GM12878 (cell line): ENCODE data around the gene SMG6. TPM values are rescaled to one million over a fixed set of nuclear protein-coding genes. Genes with fewer than 3 reads are reported as not detected.

Experiments
- ATAC-seq: fragments of 200-7000 bp; cut with Tn5 transposase; 3 replicates; pipeline ENCODE4 v1.9.1; 2020; ENCODE audit warnings: mild to moderate bottlenecking, moderate library complexity
- BruUV-seq: library from RNA; stranded (reverse); fragments of 400-500 nt; replicated peaks from 2 replicates; lab custom pipeline; 2021; lab: Mats Ljungman, UMichigan
- CTCF ChIA-PET: fragments of 300-600 bp; sonication (Branson Sonifier 250); formaldehyde crosslinking; extraction: SDS; loops from one replicate; lab custom pipeline; 2021; ENCODE audit warnings: inconsistent platforms; lab: Yijun Ruan, JAX
- POLR2A ChIA-PET: fragments of 350-600 bp; formaldehyde crosslinking; extraction: SDS; loops from one replicate; lab custom pipeline; 2021; ENCODE audit warnings: inconsistent platforms; lab: Charles Lee
- RAD21 ChIA-PET: fragments of 300-600 bp; sonication (Branson Sonifier 250); formaldehyde crosslinking; loops from one replicate; lab custom pipeline; 2023; ENCODE audit warnings: antibody characterized with exemption; ENCODE audit not compliant: unreplicated experiment; lab: Charles Lee
- SMC1A ChIA-PET: fragments of 300-600 bp; sonication (Branson Sonifier 250); formaldehyde crosslinking; loops from one replicate; lab custom pipeline; 2023; ENCODE audit not compliant: unreplicated experiment, uncharacterized antibody; lab: Charles Lee
- DNase-seq: peaks from one replicate; pipeline ENCODE4 v3.0.0-alpha.2; 2011; ENCODE audit warnings: low read depth, low spot score
- FAIRE-seq: peaks from 3 replicates; lab custom pipeline; 2011; peaks lifted over from hg19 to GRCh38; lab: Jason Lieb, UNC
- H2AFZ ChIP-seq: 2 replicates; pipeline ENCODE4 v1.6.0; 2011; ENCODE audit warnings: low read depth, low read length, control low read depth; ENCODE audit not compliant: control insufficient read depth
- H3K27ac ChIP-seq: 2 replicates; pipeline ENCODE4 v1.5.1; 2011; ENCODE audit warnings: control low read depth; ENCODE audit not compliant: control insufficient read depth, insufficient read depth
- H3K27me3 ChIP-seq, 2 experiments: replicated peaks in 1 of 2; 2 replicates each; pipeline versions ENCODE4 v1.6.0 to v1.6.1; 2011; ENCODE audit warnings: low read length in 1 of 2; ENCODE audit not compliant: control insufficient read depth in 2 of 2, insufficient read depth in 2 of 2
- H3K36me3 ChIP-seq, 2 experiments: 2 replicates each; pipeline ENCODE4 v1.5.1; 2011; ENCODE audit warnings: low read length in 1 of 2; ENCODE audit not compliant: control insufficient read depth in 2 of 2, insufficient read depth in 2 of 2
- H3K4me1 ChIP-seq: 2 replicates; pipeline ENCODE4 v1.6.1; 2011; ENCODE audit warnings: mild to moderate bottlenecking, low read length, moderate library complexity, mixed read lengths; ENCODE audit not compliant: control insufficient read depth, insufficient read depth
- H3K4me2 ChIP-seq: 2 replicates; pipeline ENCODE4 v1.6.0; 2011; ENCODE audit warnings: control low read depth; ENCODE audit not compliant: control insufficient read depth, insufficient read depth
- H3K4me3 ChIP-seq: fragments of 200-600 bp; sonication (generic); 2 replicates; pipeline ENCODE4 v1.5.1; 2016
- H3K79me2 ChIP-seq: 2 replicates; pipeline ENCODE4 v1.6.0; 2011; ENCODE audit warnings: low read length; ENCODE audit not compliant: control insufficient read depth, insufficient read depth
- H3K9ac ChIP-seq: 2 replicates; pipeline ENCODE4 v1.8.0; 2011; ENCODE audit warnings: low read length, control low read depth, mixed read lengths; ENCODE audit not compliant: control insufficient read depth, insufficient read depth
- H3K9me3 ChIP-seq: replicated peaks from 3 replicates; pipeline ENCODE4 v1.5.1; 2011; ENCODE audit warnings: mild to moderate bottlenecking, low read length; ENCODE audit not compliant: control insufficient read depth, insufficient read depth
- H4K20me1 ChIP-seq: 2 replicates; pipeline ENCODE4 v1.6.0; 2011; ENCODE audit not compliant: control insufficient read depth, insufficient read depth
- EED ChIP-seq: sonication (generic); IDR thresholded peaks from 2 replicates; pipeline ENCODE4 v1.6.1; 2016; ENCODE audit warnings: antibody characterized with exemption, low read depth
- IKZF1 ChIP-seq: fragments of 450-650 bp; conservative IDR thresholded peaks from 2 replicates; pipeline ENCODE4 v1.6.1; 2017; ENCODE audit warnings: antibody characterized with exemption, mild to moderate bottlenecking
- IKZF2 ChIP-seq, 2 experiments: fragments of 450-650 bp; IDR thresholded peaks; 2 replicates each; pipeline ENCODE4 v1.6.1; 2017; ENCODE audit warnings: mild to moderate bottlenecking in 2 of 2, moderate library complexity in 2 of 2
- WGBS: methylation state at CpG from one replicate; pipeline ENCODE4 v1.1.6; 2016; ENCODE audit warnings: low lambda C conversion rate; ENCODE audit not compliant: insufficient replicate concordance, insufficient coverage; ENCODE audit errors: missing lambda C conversion rate; 5-methylcytosine and 5-hydroxymethylcytosine counted together
- in situ Hi-C: fragments of 300-500 bp; cut with MboI; formaldehyde crosslinking; loops from 9 replicates; pipeline ENCODE4 v1.14.3; 2018; ENCODE audit warnings: mixed read lengths
- intact Hi-C: fragments of 100-400 bp; cut with micrococcal nuclease; formaldehyde crosslinking; loops from one replicate; pipeline ENCODE4 v1.14.2; 2022; ENCODE audit not compliant: unreplicated experiment
- polyA plus RNA-seq, 11 experiments: library from polyadenylated mRNA; depleted of rRNA in 4 of 11; unstranded in 6 of 11; stranded (reverse) in 5 of 11; fragments of >200 nt; fragmentation: Nextera tagmentation in 4 of 11; fragmentation: Illumina TruSeq in 1 of 11; extraction: Ambion mirVana in 4 of 11; extraction: Trizol in 1 of 11; gene quantifications; 1 replicate in 1 of 11; 2 replicates in 10 of 11; pipeline versions ENCODE4 v1.2.1 to v1.2.3, GENCODE V29; 2011 to 2016; ENCODE audit warnings: inconsistent platforms in 2 of 11, missing spikeins in 2 of 11, low read depth in 1 of 11
- total RNA-seq, 4 experiments: library from RNA; depleted of rRNA in 3 of 4; stranded (reverse); fragments of >200 nt in 3 of 4; fragmentation: Illumina TruSeq in 1 of 4; extraction: Trizol in 1 of 4; gene quantifications; 2 replicates each; pipeline versions ENCODE4 v1.2.1 to v1.2.3, GENCODE V29; 2013 to 2021
- TF ChIP-seq, protein P1 (sequence below): IDR thresholded peaks from 2 replicates; pipeline ENCODE4 v1.6.1; 2012; ENCODE audit warnings: low read depth, low read length, improper control_type of control experiment
- TF ChIP-seq, protein P2 (sequence below): fragments of 450-650 bp; IDR thresholded peaks from 2 replicates; pipeline ENCODE4 v1.6.1; 2016; ENCODE audit warnings: mild to moderate bottlenecking
- TF ChIP-seq, protein P3 (sequence below): IDR thresholded peaks from 2 replicates; pipeline ENCODE4 v1.6.1; 2012; ENCODE audit warnings: low read length, inconsistent platforms
- TF ChIP-seq, protein P4 (sequence below): fragments of 450-650 bp; IDR thresholded peaks from 2 replicates; pipeline ENCODE4 v1.6.1; 2018; ENCODE audit warnings: mild to moderate bottlenecking, low read depth, moderate library complexity; ENCODE audit not compliant: partially characterized antibody

Gene SMG6
- total and polyA plus RNA-seq, 10 of the 15 experiments (the other 5 are each of a cell fraction or from before 2014, with no cell fraction given): 0.58 to 28.7 (median 15.7) TPM

DNA sequence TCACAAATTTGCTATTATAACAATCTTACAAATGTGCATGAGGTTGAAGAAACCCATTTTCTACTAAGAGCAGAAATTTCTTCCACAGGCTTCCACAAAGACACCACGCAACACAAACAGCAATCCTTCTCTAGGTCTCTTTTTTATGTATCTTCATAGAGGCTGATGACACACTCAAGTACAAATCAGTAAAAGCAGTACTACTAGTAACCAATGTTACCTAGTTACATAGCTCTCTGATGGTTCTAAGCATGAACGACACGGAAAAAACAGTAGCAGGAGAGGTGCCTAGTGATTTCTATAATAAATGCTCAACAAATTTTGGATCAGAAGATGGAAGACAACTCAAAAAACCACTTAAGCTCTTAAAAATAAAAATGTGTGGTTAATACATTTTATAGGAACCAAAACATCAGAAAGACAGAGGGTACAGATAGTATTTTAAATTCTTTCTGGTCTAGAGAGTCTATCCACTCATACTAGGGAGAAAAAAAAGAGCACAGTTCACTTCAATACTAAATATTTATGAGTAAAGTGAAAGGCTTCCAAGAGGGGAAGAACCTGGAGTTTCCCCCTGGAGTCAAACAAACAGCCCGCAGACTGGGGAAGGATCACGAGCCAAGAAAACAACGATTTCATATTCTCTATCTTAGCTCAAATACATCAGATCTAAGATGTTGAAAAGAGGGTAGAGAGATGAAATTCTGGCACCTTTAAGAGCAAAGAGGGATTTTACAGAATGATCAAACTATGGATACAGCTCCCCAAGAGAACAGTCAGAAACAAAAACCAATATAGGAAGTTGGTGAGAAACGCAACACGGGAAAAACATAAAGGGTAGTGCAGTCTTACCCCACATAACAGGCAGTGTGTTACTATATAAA is 40.2 kb downstream of the SMG6 start:
- 0 out of 2 replicates have a peak overlapping the region, but pooled peaks have one; percentile 2 for H3K4me3 ChIP-seq
- no peaks in the 10 kb centered on the region for H4K20me1 ChIP-seq
- H3K36me3 ChIP-seq: peaks cover 0 to 8% of the 10 kb centered on the region in 2 experiments; a peak in 1 of 4 replicates
- CTCF ChIA-PET: interaction anchor here (0.7 to 7.5 kb wide), 15 partner anchors 11 to 208 kb away, joined by 3 to 48 read pairs (median 3); no protein-coding TSS in a partner anchor
- peaks cover 83% of the 10 kb centered on the region for H3K4me1 ChIP-seq
- no peak for FAIRE-seq
- no peak overlapping the region for H2AFZ ChIP-seq
- H3K9me3 ChIP-seq: no peaks in the 10 kb centered on the region
- POLR2A ChIA-PET: interaction anchor here (0.6 to 8.8 kb wide), 12 partner anchors 10 to 216 kb away, joined by 3 to 69 read pairs (median 3); partner anchors contain the start of genes HIC1, SMG6 and SRR
- H3K27ac ChIP-seq: peak overlapping the region; percentile 99
- no TSS peak for BruUV-seq
- 98% methylated on average over 8 of the region's 8 CpGs for WGBS
- 0 out of 4 replicates have a peak, but pooled peaks of 1 of the 2 experiments have one; percentile 15 for TF ChIP-seq IKZF2 (IDR thresholded peaks at IDR 0.05)
- TF ChIP-seq, protein P1, sequence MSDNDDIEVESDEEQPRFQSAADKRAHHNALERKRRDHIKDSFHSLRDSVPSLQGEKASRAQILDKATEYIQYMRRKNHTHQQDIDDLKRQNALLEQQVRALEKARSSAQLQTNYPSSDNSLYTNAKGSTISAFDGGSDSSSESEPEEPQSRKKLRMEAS: no peak
- TF ChIP-seq, protein P2, sequence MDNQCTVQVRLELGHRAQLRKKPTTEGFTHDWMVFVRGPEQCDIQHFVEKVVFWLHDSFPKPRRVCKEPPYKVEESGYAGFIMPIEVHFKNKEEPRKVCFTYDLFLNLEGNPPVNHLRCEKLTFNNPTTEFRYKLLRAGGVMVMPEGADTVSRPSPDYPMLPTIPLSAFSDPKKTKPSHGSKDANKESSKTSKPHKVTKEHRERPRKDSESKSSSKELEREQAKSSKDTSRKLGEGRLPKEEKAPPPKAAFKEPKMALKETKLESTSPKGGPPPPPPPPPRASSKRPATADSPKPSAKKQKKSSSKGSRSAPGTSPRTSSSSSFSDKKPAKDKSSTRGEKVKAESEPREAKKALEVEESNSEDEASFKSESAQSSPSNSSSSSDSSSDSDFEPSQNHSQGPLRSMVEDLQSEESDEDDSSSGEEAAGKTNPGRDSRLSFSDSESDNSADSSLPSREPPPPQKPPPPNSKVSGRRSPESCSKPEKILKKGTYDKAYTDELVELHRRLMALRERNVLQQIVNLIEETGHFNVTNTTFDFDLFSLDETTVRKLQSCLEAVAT: peak; percentile 47
- TF ChIP-seq IKZF1: no peak
- TF ChIP-seq, protein P3, sequence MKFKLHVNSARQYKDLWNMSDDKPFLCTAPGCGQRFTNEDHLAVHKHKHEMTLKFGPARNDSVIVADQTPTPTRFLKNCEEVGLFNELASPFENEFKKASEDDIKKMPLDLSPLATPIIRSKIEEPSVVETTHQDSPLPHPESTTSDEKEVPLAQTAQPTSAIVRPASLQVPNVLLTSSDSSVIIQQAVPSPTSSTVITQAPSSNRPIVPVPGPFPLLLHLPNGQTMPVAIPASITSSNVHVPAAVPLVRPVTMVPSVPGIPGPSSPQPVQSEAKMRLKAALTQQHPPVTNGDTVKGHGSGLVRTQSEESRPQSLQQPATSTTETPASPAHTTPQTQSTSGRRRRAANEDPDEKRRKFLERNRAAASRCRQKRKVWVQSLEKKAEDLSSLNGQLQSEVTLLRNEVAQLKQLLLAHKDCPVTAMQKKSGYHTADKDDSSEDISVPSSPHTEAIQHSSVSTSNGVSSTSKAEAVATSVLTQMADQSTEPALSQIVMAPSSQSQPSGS: 0 out of 2 replicates have a peak, but pooled peaks have one; percentile 4
- TF ChIP-seq EED: peak; percentile 15; the same call in 1 of the 2 replicates
- TF ChIP-seq, protein P4, sequence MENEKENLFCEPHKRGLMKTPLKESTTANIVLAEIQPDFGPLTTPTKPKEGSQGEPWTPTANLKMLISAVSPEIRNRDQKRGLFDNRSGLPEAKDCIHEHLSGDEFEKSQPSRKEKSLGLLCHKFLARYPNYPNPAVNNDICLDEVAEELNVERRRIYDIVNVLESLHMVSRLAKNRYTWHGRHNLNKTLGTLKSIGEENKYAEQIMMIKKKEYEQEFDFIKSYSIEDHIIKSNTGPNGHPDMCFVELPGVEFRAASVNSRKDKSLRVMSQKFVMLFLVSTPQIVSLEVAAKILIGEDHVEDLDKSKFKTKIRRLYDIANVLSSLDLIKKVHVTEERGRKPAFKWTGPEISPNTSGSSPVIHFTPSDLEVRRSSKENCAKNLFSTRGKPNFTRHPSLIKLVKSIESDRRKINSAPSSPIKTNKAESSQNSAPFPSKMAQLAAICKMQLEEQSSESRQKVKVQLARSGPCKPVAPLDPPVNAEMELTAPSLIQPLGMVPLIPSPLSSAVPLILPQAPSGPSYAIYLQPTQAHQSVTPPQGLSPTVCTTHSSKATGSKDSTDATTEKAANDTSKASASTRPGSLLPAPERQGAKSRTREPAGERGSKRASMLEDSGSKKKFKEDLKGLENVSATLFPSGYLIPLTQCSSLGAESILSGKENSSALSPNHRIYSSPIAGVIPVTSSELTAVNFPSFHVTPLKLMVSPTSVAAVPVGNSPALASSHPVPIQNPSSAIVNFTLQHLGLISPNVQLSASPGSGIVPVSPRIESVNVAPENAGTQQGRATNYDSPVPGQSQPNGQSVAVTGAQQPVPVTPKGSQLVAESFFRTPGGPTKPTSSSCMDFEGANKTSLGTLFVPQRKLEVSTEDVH: no peak
- intact Hi-C loops: no loop called here
- H3K9ac ChIP-seq: peak overlapping the region; percentile 40
- SMC1A ChIA-PET: interaction anchor here (0.6 to 10.4 kb wide), 13 partner anchors 12 to 248 kb away, joined by 3 to 149 read pairs (median 4); no protein-coding TSS in a partner anchor
- peaks cover 42% of the 10 kb centered on the region for H3K79me2 ChIP-seq
- no peak for DNase-seq
- in situ Hi-C loops: no loop called here
- RAD21 ChIA-PET: interaction anchor here (0.6 to 7.2 kb wide), 14 partner anchors 9 to 247 kb away, joined by 3 to 61 read pairs (median 6); partner anchors contain the start of genes HIC1, SMG6 and SRR
- peak overlapping the region; percentile 60 for H3K4me2 ChIP-seq
- no peaks in the 10 kb centered on the region for H3K27me3 ChIP-seq
- ATAC-seq: no peak
